Measurements from ENCODE around the gene CDS1.

GRCh38 chr4:84697615-84698201, 114.8 kb downstream of the CDS1 start:
- TF ChIP-seq, protein P1, sequence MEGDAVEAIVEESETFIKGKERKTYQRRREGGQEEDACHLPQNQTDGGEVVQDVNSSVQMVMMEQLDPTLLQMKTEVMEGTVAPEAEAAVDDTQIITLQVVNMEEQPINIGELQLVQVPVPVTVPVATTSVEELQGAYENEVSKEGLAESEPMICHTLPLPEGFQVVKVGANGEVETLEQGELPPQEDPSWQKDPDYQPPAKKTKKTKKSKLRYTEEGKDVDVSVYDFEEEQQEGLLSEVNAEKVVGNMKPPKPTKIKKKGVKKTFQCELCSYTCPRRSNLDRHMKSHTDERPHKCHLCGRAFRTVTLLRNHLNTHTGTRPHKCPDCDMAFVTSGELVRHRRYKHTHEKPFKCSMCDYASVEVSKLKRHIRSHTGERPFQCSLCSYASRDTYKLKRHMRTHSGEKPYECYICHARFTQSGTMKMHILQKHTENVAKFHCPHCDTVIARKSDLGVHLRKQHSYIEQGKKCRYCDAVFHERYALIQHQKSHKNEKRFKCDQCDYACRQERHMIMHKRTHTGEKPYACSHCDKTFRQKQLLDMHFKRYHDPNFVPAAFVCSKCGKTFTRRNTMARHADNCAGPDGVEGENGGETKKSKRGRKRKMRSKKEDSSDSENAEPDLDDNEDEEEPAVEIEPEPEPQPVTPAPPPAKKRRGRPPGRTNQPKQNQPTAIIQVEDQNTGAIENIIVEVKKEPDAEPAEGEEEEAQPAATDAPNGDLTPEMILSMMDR (IDR thresholded peaks at IDR 0.05; ENCODE audit: insufficient read depth, low read length, poor library complexity, severe bottlenecking), result no peak
- no peak for TF ChIP-seq EZH2phosphoT487 (conservative IDR thresholded peaks at IDR 0.05; ENCODE audit: low read length)

Measured in SU-DHL-6 (cell line).